Activated T-cell treated with anti-CD3 and anti-CD28 coated beads, Interleukin-2, amount 50 U/mL, for 72 hours (primary cell): ENCODE results near the gene REC8. TPM values are rescaled to one million over a fixed set of nuclear protein-coding genes. Genes with fewer than 3 reads are reported as not detected.

Experiments used
- ATAC-seq, 2 donors: fragments of 150-1000 bp; cut with Tn5 transposase; replicated peaks in 1 of 2; 2 replicates each; pipeline ENCODE4 v1.10.0; 2021; ENCODE audit warnings: moderate library complexity in 2 of 2, mild to moderate bottlenecking in 1 of 2
- DNase-seq, 2 donors: peaks; one replicate each; pipeline ENCODE4 v3.0.0; 2021 to 2022; ENCODE audit warnings: mixed read lengths in 1 of 2
- H3K27ac Mint-ChIP-seq: one replicate; pipeline ENCODE4 v1.8.0; 2022; ENCODE audit warnings: mild to moderate bottlenecking, moderate library complexity, mixed read lengths
- H3K27me3 Mint-ChIP-seq: one replicate; pipeline ENCODE4 v1.8.0; 2022; ENCODE audit warnings: low read depth, mixed read lengths
- H3K36me3 Mint-ChIP-seq, 2 donors: one replicate each; pipeline ENCODE4 v1.8.0; 2022; ENCODE audit warnings: mixed read lengths in 2 of 2, mild to moderate bottlenecking in 1 of 2; ENCODE audit not compliant: insufficient read depth in 2 of 2
- H3K4me1 Mint-ChIP-seq: one replicate; pipeline ENCODE4 v1.8.0; 2022; ENCODE audit warnings: low read depth, mixed read lengths
- H3K4me3 Mint-ChIP-seq, 2 donors: one replicate each; pipeline ENCODE4 v1.8.0; 2022; ENCODE audit warnings: mild to moderate bottlenecking in 2 of 2, mixed read lengths in 2 of 2, moderate library complexity in 2 of 2
- H3K9me3 Mint-ChIP-seq, 2 donors: one replicate each; pipeline ENCODE4 v1.8.0; 2022; ENCODE audit warnings: mixed read lengths in 2 of 2
- total RNA-seq, 2 donors: library from RNA; stranded (reverse); gene quantifications; one replicate each; pipeline ENCODE4 v1.2.3, GENCODE V29; 2022

The REC8 gene
- total RNA-seq, 2 donors from 2014 or later = 48.0 to 57.9 TPM

DNA sequence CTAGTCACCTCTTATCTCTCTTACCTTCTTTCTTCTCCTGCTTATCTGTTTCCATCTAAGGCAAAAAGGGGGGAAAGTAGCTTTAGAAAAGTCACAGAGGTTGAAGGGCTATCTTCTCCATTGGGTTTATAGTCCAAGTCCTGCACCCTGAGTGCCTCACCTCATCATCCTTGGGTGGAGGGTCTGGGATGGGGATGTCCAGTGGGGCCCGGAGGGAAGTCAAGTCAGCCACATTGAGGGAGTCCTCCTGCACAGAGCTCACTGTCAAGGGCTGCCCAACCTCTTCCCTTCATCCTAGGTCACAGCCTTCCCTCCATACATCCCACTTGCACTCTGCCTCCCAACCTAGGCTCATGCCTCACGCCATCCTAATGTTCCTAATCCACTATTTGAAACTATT lies 26.7 kb upstream of the REC8 start:
- DNase-seq = no peak
- peaks cover 20 to 33% of the 10 kb centered on the region in 2 donors for H3K36me3 Mint-ChIP-seq
- H3K27me3 Mint-ChIP-seq = no peaks in the 10 kb centered on the region
- H3K4me3 Mint-ChIP-seq = peak overlapping the region; percentile 93 to 99
- H3K27ac Mint-ChIP-seq = peak overlapping the region; percentile 88
- no peaks in the 10 kb centered on the region for H3K9me3 Mint-ChIP-seq
- ATAC-seq = no peak
- H3K4me1 Mint-ChIP-seq = peaks cover 59% of the 10 kb centered on the region

DNA sequence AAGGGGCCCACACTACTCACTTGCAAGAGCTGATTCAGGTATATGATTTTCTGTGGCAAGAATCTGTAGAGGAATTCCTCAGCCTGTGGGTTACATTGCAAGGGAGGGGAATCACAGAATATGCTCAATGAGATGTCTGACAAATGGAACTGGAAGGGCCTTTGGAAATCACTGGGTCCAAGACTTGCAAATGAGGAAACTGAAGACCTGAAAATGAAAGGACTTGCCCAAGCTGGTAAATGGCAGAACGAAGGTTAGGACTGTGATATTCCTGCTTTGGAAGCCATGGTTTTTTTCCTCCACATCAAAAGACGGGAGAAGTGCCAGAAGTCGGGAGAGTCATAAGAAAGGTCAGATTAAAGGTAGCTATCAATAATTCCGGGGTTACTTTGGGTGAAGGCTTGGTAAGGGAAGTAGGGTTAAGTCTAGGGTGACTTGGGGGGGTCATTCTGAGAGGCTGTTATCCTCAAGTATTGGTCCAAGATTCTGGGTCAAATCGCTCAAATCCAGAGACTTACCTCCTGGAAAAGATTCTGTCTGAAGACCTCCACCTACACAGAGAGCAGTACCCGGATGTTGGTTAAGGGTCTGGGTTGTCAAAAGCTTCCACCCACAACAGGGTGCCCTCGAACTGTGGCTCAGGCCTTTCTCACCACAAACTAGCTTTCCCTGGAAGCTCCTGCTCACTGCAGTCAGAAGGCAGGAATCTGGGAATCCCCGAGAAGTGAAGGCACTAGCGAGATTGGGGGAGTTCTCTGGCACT lies 26.0 kb upstream of the REC8 start:
- Mint-ChIP-seq H3K4me3 (peak overlapping the region; percentile 93 to 99), H3K36me3 (peaks cover 26 to 35% of the 10 kb centered on the region in 2 donors), H3K27me3 (no peaks in the 10 kb centered on the region), H3K9me3 (no peaks in the 10 kb centered on the region), H3K4me1 (peaks cover 63% of the 10 kb centered on the region), H3K27ac (peak overlapping the region; percentile 88)
- peak in 1 of 2 donors; percentile 36 for DNase-seq
- no peak for ATAC-seq

DNA sequence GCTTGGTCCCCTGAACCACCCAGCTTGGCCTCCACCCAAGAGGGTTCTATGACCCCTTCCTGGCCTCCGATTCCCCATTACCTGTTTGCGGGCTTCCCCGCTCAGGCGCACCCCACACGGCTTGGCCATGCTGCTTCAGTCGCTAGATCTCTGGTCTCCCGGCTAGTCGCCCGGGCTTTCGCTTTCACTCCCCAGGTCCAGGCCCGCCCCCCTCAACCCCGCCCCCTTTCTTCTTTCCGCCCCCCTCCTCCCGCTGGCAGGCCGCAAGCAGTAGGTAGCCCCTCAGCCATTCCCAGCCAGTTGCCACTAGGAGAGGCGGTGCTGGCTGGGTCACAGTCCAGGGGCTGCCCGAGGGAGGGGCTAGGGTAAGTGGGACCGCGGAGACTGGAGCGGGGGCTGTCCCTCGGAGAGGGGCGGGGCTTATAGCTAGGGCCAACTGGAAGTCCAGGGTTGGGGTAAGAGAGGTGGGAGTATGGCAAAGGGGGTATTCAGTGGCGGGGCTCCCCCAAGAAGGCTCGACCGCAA lies 25.4 kb upstream of the REC8 start, which contains the start of gene PSME2:
TSS of gene PSME2 (minus strand) at position 158 of the 525 bp plus-strand sequence. CDS start at position 129, 29 bp downstream.
- Mint-ChIP-seq H3K27ac (peak within 1 kb of the TSS; percentile 88), H3K4me1 (peaks cover 63% of the 10 kb centered on the region), H3K4me3 (peak within 1 kb of the TSS; percentile 93 to 99), H3K9me3 (no peaks in the 10 kb centered on the region), H3K27me3 (no peaks in the 10 kb centered on the region), H3K36me3 (peaks cover 26 to 38% of the 10 kb centered on the region in 2 donors)
- DNase-seq (peak; percentile 92 to 96), ATAC-seq (peak; percentile 74)

DNA sequence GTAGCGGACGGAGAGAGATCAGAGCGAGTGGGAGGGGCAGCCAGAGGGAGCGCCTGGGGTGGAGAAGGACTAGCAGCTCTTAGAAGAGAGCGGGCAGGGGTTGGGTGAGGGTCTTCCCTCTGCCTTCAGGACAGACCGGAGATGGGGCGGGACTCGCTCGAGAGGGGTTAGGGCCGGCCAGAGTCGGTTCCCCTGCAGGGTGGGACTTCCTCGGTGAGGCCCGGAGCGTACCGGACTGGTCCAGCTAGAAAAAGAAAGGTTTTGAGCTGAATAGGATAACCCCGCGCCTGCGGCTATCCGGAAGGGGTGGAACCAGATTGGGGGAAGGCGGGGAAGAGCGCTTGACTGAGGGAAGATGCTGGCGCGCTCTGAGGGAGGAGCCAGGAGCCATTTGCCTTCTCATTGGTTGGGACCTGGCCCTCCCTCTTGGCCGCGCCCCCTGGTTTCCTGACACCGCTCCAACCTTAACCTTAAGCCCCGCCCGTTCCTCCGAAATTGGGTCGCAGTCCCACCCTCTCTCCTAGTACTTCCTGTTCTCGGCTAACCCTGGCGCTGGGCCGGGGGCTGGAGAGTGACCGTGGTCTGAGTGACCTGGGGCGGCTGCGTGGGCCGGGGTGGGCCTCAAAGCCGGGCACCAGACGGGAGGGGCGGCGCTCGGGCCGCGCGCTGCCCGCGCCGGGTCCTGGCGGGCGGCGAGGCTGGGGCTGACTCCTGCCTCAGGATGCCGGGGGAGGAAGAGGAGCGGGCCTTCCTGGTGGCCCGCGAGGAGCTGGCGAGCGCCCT lies 24.7 kb upstream of the REC8 start, which contains the start of gene RNF31:
TSS of gene RNF31 (plus strand) at position 521 of the 783 bp plus-strand sequence. CDS start at position 722, 201 bp downstream.
- Mint-ChIP-seq H3K27ac (peak within 1 kb of the TSS; percentile 88), H3K36me3 (peaks cover 26 to 35% of the 10 kb centered on the region in 2 donors), H3K27me3 (no peaks in the 10 kb centered on the region), H3K4me3 (peak within 1 kb of the TSS; percentile 93 to 99), H3K4me1 (peaks cover 58% of the 10 kb centered on the region), H3K9me3 (no peaks in the 10 kb centered on the region)
- ATAC-seq = peak; percentile 87 to 88
- peak; percentile 98 to 99 for DNase-seq

DNA sequence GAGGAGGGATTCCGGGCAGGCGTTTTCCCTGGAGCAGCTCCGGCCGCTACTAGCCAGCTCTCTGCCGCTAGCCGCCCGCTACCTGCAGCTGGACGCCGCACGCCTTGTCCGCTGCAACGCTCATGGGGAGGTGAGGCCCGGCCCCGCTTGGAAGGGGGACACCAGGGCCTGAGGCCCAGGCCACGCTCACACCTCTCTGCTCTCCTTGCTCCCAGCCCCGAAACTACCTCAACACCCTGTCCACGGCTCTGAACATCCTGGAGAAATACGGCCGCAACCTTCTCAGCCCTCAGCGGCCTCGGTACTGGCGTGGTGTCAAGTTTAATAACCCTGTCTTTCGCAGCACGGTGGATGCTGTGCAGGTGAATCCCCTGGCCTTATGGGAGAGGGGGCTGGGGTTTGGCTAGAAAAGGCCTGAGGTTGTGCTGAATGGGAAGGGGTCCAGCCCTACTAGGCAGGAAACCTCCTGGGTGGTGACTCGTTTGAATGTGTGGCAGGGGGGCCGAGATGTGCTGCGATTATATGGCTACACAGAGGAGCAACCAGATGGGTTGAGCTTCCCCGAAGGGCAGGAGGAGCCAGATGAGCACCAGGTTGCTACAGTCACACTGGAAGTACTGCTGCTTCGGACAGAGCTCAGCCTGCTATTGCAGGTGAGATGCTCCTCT lies 24.0 kb upstream of the REC8 start:
- no peaks in the 10 kb centered on the region for H3K27me3 Mint-ChIP-seq
- no peak for DNase-seq
- peak overlapping the region; percentile 93 to 99 for H3K4me3 Mint-ChIP-seq
- ATAC-seq = no peak
- H3K36me3 Mint-ChIP-seq = peaks cover 23 to 34% of the 10 kb centered on the region in 2 donors
- H3K4me1 Mint-ChIP-seq = peaks cover 51% of the 10 kb centered on the region
- H3K9me3 Mint-ChIP-seq = no peaks in the 10 kb centered on the region
- peak overlapping the region; percentile 62 for H3K27ac Mint-ChIP-seq

DNA sequence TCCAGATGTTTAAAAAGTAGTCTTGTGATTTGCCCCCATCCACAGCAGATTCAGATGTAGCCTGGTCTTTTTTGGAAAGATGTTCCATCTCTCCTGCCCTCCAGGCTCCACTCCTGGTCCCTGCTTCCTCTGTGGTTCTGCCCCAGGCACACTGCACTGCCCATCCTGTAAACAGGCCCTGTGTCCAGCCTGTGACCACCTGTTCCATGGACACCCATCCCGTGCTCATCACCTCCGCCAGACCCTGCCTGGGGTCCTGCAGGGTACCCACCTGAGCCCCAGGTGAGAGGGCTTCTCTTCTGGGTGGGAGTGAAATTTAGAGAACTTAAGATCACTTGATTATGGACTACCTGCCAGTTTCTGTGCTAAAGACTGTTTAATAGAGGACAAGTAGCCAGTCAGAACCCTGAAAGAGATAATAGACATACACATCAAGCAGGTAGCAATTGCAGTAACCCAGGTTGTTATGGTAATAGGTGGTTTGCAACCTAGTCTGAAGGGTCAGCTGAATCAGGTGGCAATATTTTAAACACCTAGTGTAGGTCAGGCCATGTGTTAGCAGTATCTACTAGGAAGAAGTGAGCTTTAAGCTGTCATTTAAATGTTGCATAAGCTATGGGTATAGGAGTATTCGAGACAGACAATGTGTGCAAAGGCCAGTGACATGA lies 22.4 kb upstream of the REC8 start:
- Mint-ChIP-seq H3K4me1 (peaks cover 35% of the 10 kb centered on the region), H3K27ac (peak overlapping the region; percentile 84)

DNA sequence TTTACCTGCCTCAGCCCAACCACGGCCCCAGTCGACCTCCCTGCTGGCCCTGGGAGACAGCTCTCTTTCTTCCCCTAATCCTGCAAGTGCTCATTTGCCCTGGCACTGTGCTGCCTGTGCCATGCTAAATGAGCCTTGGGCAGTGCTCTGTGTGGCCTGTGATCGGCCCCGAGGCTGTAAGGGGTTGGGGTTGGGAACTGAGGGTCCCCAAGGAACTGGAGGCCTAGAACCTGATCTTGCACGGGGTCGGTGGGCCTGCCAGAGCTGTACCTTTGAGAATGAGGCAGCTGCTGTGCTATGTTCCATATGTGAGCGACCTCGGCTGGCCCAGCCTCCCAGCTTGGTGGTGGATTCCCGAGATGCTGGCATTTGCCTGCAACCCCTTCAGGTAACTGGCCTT lies 21.8 kb upstream of the REC8 start:
- Mint-ChIP-seq H3K27ac (no peak overlapping the region), H3K36me3 (peaks cover 20 to 23% of the 10 kb centered on the region in 2 donors), H3K27me3 (no peaks in the 10 kb centered on the region), H3K4me3 (no peak overlapping the region), H3K4me1 (peaks cover 29% of the 10 kb centered on the region), H3K9me3 (no peaks in the 10 kb centered on the region)
- DNase-seq (no peak), ATAC-seq (no peak)

More for the DNA sequence above, 22.4 kb upstream of the REC8 start:
- Mint-ChIP-seq H3K36me3 (peaks cover 17 to 26% of the 10 kb centered on the region in 2 donors), H3K9me3 (no peaks in the 10 kb centered on the region), H3K4me3 (peak overlapping the region; percentile 75 to 99), H3K27me3 (no peaks in the 10 kb centered on the region)
- no peak for DNase-seq
- no peak for ATAC-seq

DNA sequence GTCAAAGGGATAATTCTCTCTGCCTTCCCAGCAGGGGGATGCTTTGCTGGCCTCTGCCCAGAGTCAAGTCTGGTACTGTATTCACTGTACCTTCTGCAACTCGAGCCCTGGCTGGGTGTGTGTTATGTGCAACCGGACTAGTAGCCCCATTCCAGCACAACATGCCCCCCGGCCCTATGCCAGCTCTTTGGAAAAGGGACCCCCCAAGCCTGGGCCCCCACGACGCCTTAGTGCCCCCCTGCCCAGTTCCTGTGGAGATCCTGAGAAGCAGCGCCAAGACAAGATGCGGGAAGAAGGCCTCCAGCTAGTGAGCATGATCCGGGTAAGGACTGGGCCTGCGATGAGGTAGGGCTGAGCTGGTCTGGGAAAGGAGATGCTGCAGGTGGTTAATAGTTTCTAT lies 21.3 kb upstream of the REC8 start:
- no peak overlapping the region for H3K4me3 Mint-ChIP-seq
- no peaks in the 10 kb centered on the region for H3K27me3 Mint-ChIP-seq
- ATAC-seq = no peak
- no peak for DNase-seq
- peaks cover 26% of the 10 kb centered on the region for H3K4me1 Mint-ChIP-seq
- no peaks in the 10 kb centered on the region for H3K9me3 Mint-ChIP-seq
- H3K36me3 Mint-ChIP-seq = peaks cover 20 to 27% of the 10 kb centered on the region in 2 donors
- H3K27ac Mint-ChIP-seq = peak overlapping the region; percentile 40

DNA sequence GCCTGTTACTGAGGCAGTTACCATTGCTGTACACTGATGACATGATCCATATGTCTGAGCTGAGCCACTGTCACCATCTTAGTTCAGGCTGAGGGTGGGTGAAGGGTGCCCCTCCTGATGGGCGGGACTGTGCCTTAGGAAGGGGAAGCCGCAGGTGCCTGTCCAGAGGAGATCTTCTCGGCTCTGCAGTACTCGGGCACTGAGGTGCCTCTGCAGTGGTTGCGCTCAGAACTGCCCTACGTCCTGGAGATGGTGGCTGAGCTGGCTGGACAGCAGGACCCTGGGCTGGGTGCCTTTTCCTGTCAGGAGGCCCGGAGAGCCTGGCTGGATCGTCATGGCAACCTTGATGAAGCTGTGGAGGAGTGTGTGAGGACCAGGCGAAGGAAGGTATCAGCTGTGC lies 20.9 kb upstream of the REC8 start:
- Mint-ChIP-seq H3K9me3 (no peaks in the 10 kb centered on the region), H3K27me3 (no peaks in the 10 kb centered on the region), H3K27ac (peak overlapping the region; percentile 40), H3K4me3 (no peak overlapping the region), H3K36me3 (peaks cover 20 to 29% of the 10 kb centered on the region in 2 donors), H3K4me1 (peaks cover 23% of the 10 kb centered on the region)
- no peak for ATAC-seq
- DNase-seq = no peak

DNA sequence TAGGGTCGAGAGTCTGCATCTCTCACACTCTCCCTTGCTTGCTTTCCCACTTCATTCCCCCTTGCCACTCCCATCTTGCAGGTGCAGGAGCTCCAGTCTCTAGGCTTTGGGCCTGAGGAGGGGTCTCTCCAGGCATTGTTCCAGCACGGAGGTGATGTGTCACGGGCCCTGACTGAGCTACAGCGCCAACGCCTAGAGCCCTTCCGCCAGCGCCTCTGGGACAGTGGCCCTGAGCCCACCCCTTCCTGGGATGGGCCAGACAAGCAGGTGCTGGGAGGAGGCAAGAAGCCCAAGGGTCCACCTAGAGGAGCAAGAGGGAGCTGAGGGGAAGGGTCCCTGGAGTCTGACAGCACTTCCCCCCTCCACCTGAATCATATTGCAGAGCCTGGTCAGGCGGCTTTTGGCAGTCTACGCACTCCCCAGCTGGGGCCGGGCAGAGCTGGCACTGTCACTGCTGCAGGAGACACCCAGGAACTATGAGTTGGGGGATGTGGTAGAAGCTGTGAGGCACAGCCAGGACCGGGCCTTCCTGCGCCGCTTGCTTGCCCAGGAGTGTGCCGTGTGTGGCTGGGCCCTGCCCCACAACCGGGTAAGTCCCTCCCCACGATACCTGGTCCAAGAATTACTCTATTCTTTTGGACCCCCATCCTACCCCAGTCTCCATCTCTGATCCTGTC lies 20.3 kb upstream of the REC8 start:
- Mint-ChIP-seq H3K27ac (peak overlapping the region; percentile 79), H3K4me1 (peaks cover 23% of the 10 kb centered on the region), H3K4me3 (no peak overlapping the region), H3K9me3 (no peaks in the 10 kb centered on the region), H3K27me3 (no peaks in the 10 kb centered on the region), H3K36me3 (peaks cover 20 to 27% of the 10 kb centered on the region in 2 donors)
- no peak for DNase-seq
- ATAC-seq = no peak

DNA sequence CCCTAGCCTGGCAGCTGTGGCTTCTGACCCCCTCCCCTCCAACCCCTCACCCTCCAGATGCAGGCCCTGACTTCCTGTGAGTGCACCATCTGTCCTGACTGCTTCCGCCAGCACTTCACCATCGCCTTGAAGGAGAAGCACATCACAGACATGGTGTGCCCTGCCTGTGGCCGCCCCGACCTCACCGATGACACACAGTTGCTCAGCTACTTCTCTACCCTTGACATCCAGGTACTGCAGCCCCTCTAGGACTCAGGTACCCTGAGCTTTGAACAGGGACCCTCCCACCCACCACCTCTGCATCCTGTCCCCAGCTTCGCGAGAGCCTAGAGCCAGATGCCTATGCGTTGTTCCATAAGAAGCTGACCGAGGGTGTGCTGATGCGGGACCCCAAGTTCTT lies 16.8 kb upstream of the REC8 start:
- peaks cover 17 to 19% of the 10 kb centered on the region in 2 donors for H3K36me3 Mint-ChIP-seq
- H3K4me1 Mint-ChIP-seq = peaks cover 9% of the 10 kb centered on the region
- no peak for DNase-seq
- no peak for ATAC-seq
- no peak overlapping the region for H3K27ac Mint-ChIP-seq
- H3K27me3 Mint-ChIP-seq = no peaks in the 10 kb centered on the region
- H3K9me3 Mint-ChIP-seq = no peaks in the 10 kb centered on the region
- no peak overlapping the region for H3K4me3 Mint-ChIP-seq

DNA sequence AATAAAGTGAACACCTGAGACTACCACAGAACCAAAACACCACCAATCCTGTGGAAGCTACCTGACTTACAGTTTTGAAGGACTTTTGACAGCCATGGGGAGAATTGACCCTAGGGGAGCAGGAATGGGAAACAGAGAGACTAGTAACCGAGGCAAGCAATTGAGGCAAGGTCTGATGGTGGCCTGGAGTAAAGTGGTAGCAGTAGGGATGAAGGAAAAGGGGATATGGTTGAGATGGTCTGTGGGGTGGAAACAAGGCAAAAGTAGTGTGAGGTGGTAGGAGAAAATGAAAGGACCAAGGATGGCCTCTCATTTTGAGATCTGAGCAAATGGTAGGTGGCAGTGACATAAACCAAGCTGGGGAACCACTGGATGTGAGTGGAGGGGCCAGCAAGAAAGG lies 15.0 kb upstream of the REC8 start:
- H3K27me3 Mint-ChIP-seq = no peaks in the 10 kb centered on the region
- H3K36me3 Mint-ChIP-seq = peaks cover 14% of the 10 kb centered on the region in 2 donors
- no peak overlapping the region for H3K4me3 Mint-ChIP-seq
- peaks cover 20% of the 10 kb centered on the region for H3K4me1 Mint-ChIP-seq
- DNase-seq (no peak), ATAC-seq (no peak)
- peak overlapping the region; percentile 7 for H3K27ac Mint-ChIP-seq
- no peaks in the 10 kb centered on the region for H3K9me3 Mint-ChIP-seq
